ENCODE data around the gene SOX8. TPM values are rescaled to one million over a fixed set of nuclear protein-coding genes. Genes with fewer than 3 reads are reported as not detected.
A peak's percentile ranks its signal among the peaks of the same experiment; 100 is the strongest.
"Not testable (repeated sequence)": the region's sequence is repeated elsewhere in the genome, so short reads cannot be mapped to it uniquely, and the experiment has no call there.

SOX8 gene
- polyA plus RNA-seq, 3 donors = not detected

DNA sequence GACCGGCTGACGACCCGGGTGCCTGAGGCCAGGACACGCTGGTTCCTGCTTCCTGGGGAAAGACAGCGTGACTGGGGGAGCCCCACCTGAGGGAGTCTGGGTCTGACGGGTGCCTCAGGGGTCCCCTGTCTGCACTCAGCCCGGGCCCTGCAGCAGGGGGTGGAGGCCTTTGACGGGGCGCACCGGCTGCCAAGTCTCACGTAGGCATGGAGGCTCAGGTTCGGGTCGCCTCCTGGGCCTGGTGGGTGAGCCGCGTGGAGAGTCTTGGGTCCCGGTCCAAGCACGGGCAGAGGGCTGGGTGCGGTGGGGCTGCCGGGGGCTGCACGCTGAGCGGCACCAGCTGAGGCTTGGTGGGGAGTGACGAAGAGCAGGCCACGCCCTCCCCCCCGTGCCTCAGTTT is 40.9 kb downstream of the SOX8 start:
- no peaks in the 10 kb centered on the region for H3K79me2 ChIP-seq (ENCODE audit: insufficient read depth, low read length)
- H3K9ac ChIP-seq (ENCODE audit: insufficient read depth, low read length, poor library complexity, severe bottlenecking) = no peak overlapping the region
- no peak for DNase-seq
- Mint-ChIP-seq H3K9me3 (peaks cover 0 to 2% (median 0%) of the 10 kb centered on the region in 7 donors), H3K4me1 (no peaks in the 10 kb centered on the region), H3K27ac (no peak overlapping the region), H3K36me3 (no peaks in the 10 kb centered on the region), H3K4me3 (no peak overlapping the region), H3K27me3 (ENCODE audit: low read depth in 3 of 3) (peaks cover 2 to 7% (median 4%) of the 10 kb centered on the region in 3 donors)
- H3K9me3 ChIP-seq (replicated peaks in 1 of 2; ENCODE audit: control insufficient read depth in 1 of 2, insufficient read depth in 1 of 2, low read length in 2 of 2) = no peaks in the 10 kb centered on the region
- TF ChIP-seq, protein P1, sequence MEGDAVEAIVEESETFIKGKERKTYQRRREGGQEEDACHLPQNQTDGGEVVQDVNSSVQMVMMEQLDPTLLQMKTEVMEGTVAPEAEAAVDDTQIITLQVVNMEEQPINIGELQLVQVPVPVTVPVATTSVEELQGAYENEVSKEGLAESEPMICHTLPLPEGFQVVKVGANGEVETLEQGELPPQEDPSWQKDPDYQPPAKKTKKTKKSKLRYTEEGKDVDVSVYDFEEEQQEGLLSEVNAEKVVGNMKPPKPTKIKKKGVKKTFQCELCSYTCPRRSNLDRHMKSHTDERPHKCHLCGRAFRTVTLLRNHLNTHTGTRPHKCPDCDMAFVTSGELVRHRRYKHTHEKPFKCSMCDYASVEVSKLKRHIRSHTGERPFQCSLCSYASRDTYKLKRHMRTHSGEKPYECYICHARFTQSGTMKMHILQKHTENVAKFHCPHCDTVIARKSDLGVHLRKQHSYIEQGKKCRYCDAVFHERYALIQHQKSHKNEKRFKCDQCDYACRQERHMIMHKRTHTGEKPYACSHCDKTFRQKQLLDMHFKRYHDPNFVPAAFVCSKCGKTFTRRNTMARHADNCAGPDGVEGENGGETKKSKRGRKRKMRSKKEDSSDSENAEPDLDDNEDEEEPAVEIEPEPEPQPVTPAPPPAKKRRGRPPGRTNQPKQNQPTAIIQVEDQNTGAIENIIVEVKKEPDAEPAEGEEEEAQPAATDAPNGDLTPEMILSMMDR (IDR thresholded peaks at IDR 0.05) = no peak
- H3K4me1 ChIP-seq (ENCODE audit: control insufficient read depth in 1 of 2, insufficient read depth in 2 of 2, low read length in 2 of 2) = no peaks in the 10 kb centered on the region
- intact Hi-C loops (cut with micrococcal nuclease) = no loop called here
- H3K36me3 ChIP-seq (replicated peaks in 1 of 2; ENCODE audit: control insufficient read depth in 1 of 2, insufficient read depth in 2 of 2, low read length in 2 of 2) = no peaks in the 10 kb centered on the region
- 80% methylated on average over 24 of the region's 24 CpGs for WGBS (ENCODE audit: insufficient coverage)
- H3K4me3 ChIP-seq (replicated peaks in 1 of 3; ENCODE audit: low read depth in 2 of 3, low read length in 3 of 3) = no peak overlapping the region
- no peaks in the 10 kb centered on the region for H4K20me1 ChIP-seq (ENCODE audit: insufficient read depth, low read length)
- H3K27ac ChIP-seq (ENCODE audit: low read depth in 1 of 2, low read length in 2 of 2) = no peak overlapping the region
- no peak overlapping the region for H2AFZ ChIP-seq (ENCODE audit: insufficient read depth, low read depth, low read length, poor library complexity, severe bottlenecking)
- H3K27me3 ChIP-seq (ENCODE audit: control insufficient read depth in 2 of 2, insufficient read depth in 2 of 2, low read length in 2 of 2) = no peaks in the 10 kb centered on the region
- H3K4me2 ChIP-seq (replicated peaks; ENCODE audit: extremely low read depth, low read length, poor library complexity, severe bottlenecking) = no peak overlapping the region

DNA sequence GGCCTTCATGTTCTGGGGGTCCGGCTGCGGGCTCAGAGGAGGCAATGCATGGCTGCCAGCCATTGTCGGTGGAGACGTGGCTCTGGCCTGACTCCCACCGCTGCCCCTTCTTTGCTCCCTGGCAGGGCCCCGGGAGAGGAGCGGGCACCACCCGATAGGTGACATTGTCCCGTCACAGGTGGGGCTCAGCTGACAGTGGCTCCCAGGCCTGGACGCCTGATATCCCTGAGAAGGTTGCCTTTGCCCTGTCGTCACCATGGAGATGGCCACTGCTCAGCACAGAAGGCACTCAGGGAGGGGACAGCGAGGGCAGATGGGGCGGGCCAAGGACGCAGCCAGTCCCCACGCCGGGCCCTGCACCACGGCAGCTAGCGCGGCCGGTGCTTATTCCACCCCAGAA is 42.6 kb downstream of the SOX8 start:
- H3K79me2 ChIP-seq (ENCODE audit: insufficient read depth, low read length) = no peaks in the 10 kb centered on the region
- Mint-ChIP-seq H3K4me1 (no peaks in the 10 kb centered on the region), H3K36me3 (no peaks in the 10 kb centered on the region), H3K27ac (no peak overlapping the region), H3K9me3 (peaks cover 0 to 2% (median 0%) of the 10 kb centered on the region in 7 donors), H3K27me3 (ENCODE audit: low read depth in 3 of 3) (peaks cover 8 to 14% (median 10%) of the 10 kb centered on the region in 3 donors), H3K4me3 (no peak overlapping the region)
- H3K4me2 ChIP-seq (replicated peaks; ENCODE audit: extremely low read depth, low read length, poor library complexity, severe bottlenecking) = no peak overlapping the region
- 91% methylated on average over 17 of the region's 20 CpGs for WGBS (ENCODE audit: insufficient coverage)
- H3K27me3 ChIP-seq (ENCODE audit: control insufficient read depth in 2 of 2, insufficient read depth in 2 of 2, low read length in 2 of 2) = peaks cover 0 to 6% of the 10 kb centered on the region in 2 donors
- no peak for DNase-seq
- no peaks in the 10 kb centered on the region for H4K20me1 ChIP-seq (ENCODE audit: insufficient read depth, low read length)
- H3K9ac ChIP-seq (ENCODE audit: insufficient read depth, low read length, poor library complexity, severe bottlenecking) = no peak overlapping the region
- no peak overlapping the region for H2AFZ ChIP-seq (ENCODE audit: insufficient read depth, low read depth, low read length, poor library complexity, severe bottlenecking)
- H3K4me3 ChIP-seq (replicated peaks in 1 of 3; ENCODE audit: low read depth in 2 of 3, low read length in 3 of 3) = no peak overlapping the region
- no peaks in the 10 kb centered on the region for H3K36me3 ChIP-seq (replicated peaks in 1 of 2; ENCODE audit: control insufficient read depth in 1 of 2, insufficient read depth in 2 of 2, low read length in 2 of 2)
- H3K27ac ChIP-seq (ENCODE audit: low read depth in 1 of 2, low read length in 2 of 2) = no peak overlapping the region
- no peaks in the 10 kb centered on the region for H3K9me3 ChIP-seq (replicated peaks in 1 of 2; ENCODE audit: control insufficient read depth in 1 of 2, insufficient read depth in 1 of 2, low read length in 2 of 2)
- intact Hi-C loops (cut with micrococcal nuclease) = no loop called here
- H3K4me1 ChIP-seq (ENCODE audit: control insufficient read depth in 1 of 2, insufficient read depth in 2 of 2, low read length in 2 of 2) = no peaks in the 10 kb centered on the region
- TF ChIP-seq, protein P1 (IDR thresholded peaks at IDR 0.05) = no peak

DNA sequence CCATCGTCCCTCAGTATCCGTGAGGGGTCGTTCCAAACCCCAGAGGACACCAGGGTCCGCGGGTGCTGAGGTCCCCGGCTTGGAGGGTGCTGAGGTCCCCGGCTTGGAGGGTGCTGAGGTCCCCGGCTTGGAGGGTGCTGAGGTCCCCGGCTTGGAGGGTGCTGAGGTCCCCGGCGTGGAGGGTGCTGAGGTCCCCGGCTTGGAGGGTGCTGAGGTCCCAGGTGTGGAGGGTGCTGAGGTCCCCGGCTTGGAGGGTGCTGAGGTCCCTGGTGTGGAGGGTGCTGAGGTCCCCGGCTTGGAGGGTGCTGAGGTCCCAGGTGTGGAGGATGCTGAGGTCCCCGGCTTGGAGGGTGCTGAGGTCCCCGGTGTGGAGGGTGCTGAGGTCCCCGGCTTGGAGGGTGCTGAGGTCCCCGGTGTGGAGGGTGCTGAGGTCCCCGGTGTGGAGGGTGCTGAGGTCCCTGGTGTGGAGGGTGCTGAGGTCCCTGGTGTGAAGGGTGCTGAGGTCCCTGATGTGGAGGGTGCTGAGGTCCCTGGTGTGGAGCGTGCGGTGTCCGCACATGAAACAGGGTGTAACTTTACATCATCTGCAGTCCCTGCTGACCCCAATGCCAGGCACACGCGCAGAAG is 43.7 kb downstream of the SOX8 start:
- H3K36me3 Mint-ChIP-seq; H3K9ac ChIP-seq (ENCODE audit: insufficient read depth, low read length, poor library complexity, severe bottlenecking); H3K27ac Mint-ChIP-seq; H3K4me1 ChIP-seq (ENCODE audit: control insufficient read depth in 1 of 2, insufficient read depth in 2 of 2, low read length in 2 of 2); H4K20me1 ChIP-seq (ENCODE audit: insufficient read depth, low read length); H3K4me3 ChIP-seq (replicated peaks in 1 of 3; ENCODE audit: low read depth in 2 of 3, low read length in 3 of 3); H3K27ac ChIP-seq (ENCODE audit: low read depth in 1 of 2, low read length in 2 of 2); H3K79me2 ChIP-seq (ENCODE audit: insufficient read depth, low read length); H3K9me3 ChIP-seq (replicated peaks in 1 of 2; ENCODE audit: control insufficient read depth in 1 of 2, insufficient read depth in 1 of 2, low read length in 2 of 2); H3K4me1 Mint-ChIP-seq; H2AFZ ChIP-seq (ENCODE audit: insufficient read depth, low read depth, low read length, poor library complexity, severe bottlenecking); H3K9me3 Mint-ChIP-seq; H3K27me3 ChIP-seq (ENCODE audit: control insufficient read depth in 2 of 2, insufficient read depth in 2 of 2, low read length in 2 of 2); H3K4me2 ChIP-seq (replicated peaks; ENCODE audit: extremely low read depth, low read length, poor library complexity, severe bottlenecking); H3K36me3 ChIP-seq (replicated peaks in 1 of 2; ENCODE audit: control insufficient read depth in 1 of 2, insufficient read depth in 2 of 2, low read length in 2 of 2); intact Hi-C loops (cut with micrococcal nuclease); H3K4me3 Mint-ChIP-seq: not testable (repeated sequence)
- H3K27me3 Mint-ChIP-seq (ENCODE audit: low read depth in 3 of 3) = peaks cover 11 to 19% (median 15%) of the 10 kb centered on the region in 3 donors
- 76% methylated on average over 19 of the region's 24 CpGs for WGBS (ENCODE audit: insufficient coverage)
- peak in 2 of 3 donors; percentile 22 to 28 for DNase-seq
